CD4-positive, alpha-beta T cell treated with Interleukin-21 for 1 hour (primary cell): ENCODE measurements around the gene CCT3.
"Not testable (repeated sequence)": the region's sequence is repeated elsewhere in the genome, so short reads cannot be mapped to it uniquely, and the experiment has no call there.

Experiments
- DNase-seq: peaks from one replicate; pipeline ENCODE4 v3.0.0-alpha.2; 2020

Gene CCT3

GRCh38 chr1:156338180-156338976, at the start of gene CCT3, which contains the start of gene TSACC:
CCT3 (minus strand) TSS chr1:156338292; CDS start chr1:156338184, 108 bp downstream.
TSACC (plus strand) TSS chr1:156338526; CDS start chr1:156339758, 1,232 bp downstream.
- DNase-seq: peak; percentile 100

DNA sequence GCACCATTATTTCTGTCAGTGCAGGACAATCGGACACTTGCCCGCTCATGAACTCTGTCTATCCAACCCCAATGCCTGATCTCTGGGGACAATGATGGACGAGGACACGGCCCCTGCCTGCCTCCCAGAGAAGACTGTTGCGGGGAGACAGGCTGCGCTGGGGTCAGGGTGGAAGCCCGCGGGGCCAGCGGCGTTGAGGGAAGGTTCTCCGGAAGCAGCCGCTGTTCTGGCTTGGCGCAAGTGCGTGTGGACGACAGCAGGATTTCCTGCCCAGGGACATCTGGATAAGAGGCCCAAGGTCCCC, 49.7 kb upstream of the CCT3 start:
- DNase-seq: no peak

DNA sequence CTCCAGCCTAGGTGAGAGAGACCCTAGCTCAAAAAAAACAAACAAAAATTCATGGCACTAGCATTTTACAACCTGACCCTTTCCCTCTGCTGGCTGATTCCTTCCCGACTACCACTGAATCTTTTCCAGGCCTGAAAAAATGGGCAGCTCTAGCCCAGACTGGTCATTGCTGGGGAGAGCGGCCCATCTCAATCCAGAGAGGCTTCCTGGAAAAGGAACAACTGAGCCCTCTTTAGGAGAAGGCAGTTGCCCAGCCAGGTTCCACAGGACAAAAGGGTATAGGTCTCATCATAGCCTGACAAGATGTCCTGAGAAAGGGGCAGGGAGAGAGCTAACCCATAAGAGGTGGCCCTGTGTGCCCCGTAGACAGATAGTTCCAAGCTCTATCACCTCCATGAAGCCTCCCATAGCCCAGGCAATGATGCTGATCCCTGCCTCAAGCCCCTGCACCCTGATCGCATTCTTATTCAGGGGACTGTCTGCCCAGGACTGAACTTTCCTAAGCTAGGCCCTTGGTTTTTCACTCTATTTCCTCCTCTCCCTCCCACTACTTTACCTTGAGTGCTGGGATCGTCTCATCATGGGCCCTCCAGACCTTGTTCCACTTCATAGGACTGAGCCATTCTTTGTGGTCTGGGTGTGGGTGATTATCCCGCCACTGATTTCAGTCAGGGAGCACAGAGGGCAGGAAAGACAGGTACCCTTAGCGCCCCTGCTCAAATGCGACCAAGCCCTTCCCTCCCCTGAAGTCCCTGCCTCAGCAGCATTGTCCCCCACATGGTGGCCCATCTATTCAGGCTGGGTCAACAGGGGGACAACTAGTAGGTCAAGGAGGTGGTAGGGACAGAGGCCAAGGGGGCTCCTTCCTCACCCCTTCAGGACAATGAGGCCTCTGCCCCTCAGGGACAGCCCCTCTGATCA, 49.1 kb upstream of the CCT3 start:
- no peak for DNase-seq

DNA sequence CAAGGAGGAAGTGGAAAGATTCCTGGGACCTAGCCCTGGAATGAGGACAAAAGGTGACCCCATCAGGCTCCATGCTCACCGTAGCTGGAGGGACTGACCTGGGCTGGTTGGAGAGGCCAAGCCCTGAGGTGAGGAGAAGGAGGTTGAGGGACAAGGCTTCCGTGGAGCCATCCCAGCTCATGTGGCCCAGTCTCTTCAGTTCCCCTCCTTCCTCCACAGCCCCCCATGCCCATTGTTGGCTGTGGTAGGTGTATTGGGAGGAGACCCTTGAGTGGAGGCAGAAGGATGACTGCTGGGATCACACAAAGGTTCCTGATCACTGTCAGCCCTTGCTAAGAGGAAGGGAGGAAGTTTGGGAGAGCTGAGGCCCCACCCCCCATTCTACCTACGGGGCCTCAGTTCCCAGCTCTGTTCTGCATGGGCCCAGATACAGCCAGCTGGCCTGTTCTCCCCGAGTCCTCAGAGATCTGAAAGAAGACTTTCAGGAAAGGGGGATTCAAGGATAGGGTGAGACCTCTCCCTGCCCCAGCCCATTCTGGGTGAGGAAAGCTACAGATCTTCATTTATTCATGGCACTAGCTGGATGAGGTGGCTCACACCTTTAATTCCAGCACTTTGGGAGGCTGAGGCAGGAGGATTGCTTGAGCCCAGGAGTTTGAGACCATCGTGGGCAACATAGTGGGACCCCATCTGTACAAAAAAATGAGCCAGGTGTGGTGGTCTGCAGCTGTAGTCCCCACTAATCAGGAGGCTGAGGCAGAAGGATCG, 48.2 kb upstream of the CCT3 start:
- DNase-seq: no peak

- DNase-seq: peak; percentile 74
Observed at GRCh38 chr1:156385534-156386031, 47.5 kb upstream of the CCT3 start.

DNA sequence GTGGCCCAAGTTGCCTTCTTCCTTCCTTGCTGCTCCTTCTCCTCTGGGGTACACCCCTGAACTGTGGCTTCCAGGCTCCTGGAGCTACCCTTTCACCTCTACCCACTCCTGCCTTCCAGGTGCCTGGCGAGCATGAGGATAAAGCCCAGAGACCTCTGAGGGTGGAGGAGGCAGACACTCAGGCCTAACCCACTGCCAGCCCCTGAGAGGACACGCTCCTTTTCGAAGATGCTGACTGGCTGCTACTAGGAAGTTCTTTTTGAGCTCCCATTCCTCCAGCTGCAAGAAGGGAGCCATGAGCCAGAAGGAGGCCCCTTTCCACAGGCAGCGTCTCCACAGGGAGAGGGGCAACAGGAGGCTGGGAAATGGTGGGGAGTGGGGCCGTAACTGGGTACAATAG, 46.6 kb upstream of the CCT3 start:
- no peak for DNase-seq

GRCh38 chr1:156384007-156384406, 45.9 kb upstream of the CCT3 start:
- DNase-seq: no peak

GRCh38 chr1:156383023-156383422, 44.9 kb upstream of the CCT3 start:
- peak; percentile 64 for DNase-seq

DNA sequence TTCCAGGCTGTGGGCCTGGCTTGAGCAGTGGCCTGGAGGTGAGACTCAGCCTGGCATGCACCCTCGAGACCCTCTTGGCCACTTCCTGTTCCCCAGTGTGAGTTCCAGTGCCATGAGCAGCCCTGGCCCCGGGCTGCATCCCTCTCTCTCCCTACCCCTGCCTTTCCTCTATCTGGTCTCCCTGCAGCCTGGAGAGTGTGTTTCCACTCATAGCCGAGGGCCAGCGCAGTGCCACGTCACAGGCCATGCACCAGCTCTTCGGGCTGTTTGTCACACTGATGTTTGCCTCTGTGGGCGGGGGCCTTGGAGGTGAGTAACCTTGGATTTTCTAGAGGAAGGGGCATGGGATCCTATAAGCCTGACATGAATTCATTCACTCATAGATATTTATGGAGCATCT, 44.5 kb upstream of the CCT3 start:
- DNase-seq: no peak

DNA sequence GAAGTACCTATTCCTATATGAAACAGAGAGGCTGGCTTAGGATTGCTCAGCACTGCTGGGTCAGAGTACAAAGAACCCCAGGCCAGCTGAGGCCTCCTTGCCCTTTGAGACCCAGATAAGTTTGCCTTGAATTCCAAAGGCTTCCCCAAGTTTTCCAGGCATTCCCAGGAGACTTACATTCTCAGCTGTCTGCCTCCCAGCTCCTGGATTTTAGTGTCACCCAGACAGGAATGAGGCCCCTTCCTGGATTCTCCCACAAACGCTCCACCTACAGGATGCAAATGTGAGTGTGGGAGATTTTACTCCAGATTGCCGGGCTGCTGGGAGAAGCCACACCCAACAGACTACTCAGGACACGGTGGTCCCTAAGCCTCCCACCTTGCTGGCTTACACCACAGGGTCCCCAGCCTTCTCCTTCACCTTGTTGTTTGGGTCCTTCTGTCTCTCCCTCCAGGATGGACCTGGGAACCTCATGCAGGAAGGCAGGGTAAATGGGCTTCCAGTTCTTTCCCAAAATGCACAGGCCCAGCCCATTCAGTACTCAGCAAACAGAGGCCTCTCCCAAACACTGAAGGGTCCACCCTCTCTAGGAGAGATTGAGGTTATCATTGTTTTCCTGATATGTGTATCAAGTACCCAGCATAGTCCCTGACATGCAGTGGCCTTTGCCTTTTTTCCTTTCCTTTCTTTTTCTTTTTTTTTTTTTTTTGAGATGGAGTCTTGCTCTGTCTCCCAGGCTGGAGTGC, 41.5 kb upstream of the CCT3 start:
- DNase-seq: no peak

GRCh38 chr1:156378557-156378956, 40.5 kb upstream of the CCT3 start:
- DNase-seq: no peak

GRCh38 chr1:156376958-156377919, 39.1 kb upstream of the CCT3 start:
- no peak for DNase-seq

GRCh38 chr1:156376146-156376545, 38.1 kb upstream of the CCT3 start:
- DNase-seq: no peak

GRCh38 chr1:156373546-156373945, 35.5 kb upstream of the CCT3 start:
- no peak for DNase-seq

- no peak for DNase-seq
Observed at GRCh38 chr1:156372876-156373275, 34.8 kb upstream of the CCT3 start.

DNA sequence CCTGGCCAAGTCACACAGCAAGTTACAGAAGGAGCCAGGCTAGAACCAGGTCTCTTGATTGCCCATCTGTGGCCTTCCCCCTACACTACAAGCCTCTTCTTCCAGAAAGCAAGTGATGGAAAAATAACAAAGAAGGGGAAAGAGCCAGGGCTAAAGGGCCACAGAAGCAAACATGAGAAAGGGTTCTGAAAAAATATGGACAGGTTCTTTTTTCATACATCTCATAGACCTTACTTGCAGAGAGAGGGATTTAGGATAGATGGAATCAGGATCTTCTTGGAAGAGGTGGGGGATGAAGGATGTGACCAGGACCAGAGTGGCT, 34.1 kb upstream of the CCT3 start:
- no peak for DNase-seq

DNA sequence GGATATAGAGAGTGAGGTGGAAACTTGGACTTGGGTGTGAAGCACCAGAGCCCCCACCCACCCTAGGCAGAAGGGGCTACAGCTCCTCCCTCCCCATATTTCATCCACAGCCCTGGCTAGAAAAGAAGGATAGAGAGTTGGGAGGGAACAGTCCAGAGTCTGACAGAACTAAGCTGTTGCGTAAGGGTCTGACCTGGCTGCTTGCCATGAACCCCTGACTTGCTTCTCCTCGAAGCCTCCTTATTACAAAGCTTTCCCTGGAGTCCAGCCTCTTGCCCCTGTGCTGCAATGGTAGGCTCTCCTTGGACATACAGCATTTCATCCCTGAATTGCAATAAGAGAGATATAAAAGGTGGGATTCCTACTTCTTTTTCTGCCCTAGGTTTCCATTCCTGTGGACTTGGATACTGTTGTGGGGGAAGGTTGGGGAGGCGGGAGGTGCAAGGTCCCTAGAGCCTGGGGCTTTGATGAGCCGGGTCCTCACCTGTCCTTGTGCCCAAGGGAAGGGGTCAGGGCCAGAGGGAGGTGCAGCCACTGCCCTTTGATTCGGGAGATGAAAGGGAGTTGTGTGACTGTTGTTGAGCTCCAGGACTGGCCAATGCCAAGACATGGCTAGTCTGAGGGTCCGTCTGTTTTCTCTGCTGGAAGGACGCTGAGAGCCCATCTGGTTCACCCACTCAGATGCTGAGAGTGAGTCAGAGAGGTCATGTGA, 33.6 kb upstream of the CCT3 start:
- DNase-seq: no peak

- not testable (repeated sequence) for DNase-seq
Observed at GRCh38 chr1:156369685-156370286, 31.7 kb upstream of the CCT3 start.

GRCh38 chr1:156368889-156369684, 31.0 kb upstream of the CCT3 start, which contains the start of gene RHBG:
RHBG (plus strand) TSS chr1:156369211; CDS start chr1:156369250, 39 bp downstream.
- peak; percentile 10 for DNase-seq
